CD4-positive, alpha-beta T cell treated with Interferon alpha-2 for 1 hour (primary cell): ENCODE results near the gene WDFY3.
A peak's percentile ranks its signal among the peaks of the same experiment; 100 is the strongest.

Experiments used
- DNase-seq, 2 donors: peaks; one replicate each; pipeline ENCODE4 v3.0.0-alpha.2; 2020 to 2022

Gene WDFY3

GRCh38 chr4:84790769-84791565, 175.5 kb downstream of the WDFY3 start:
- DNase-seq, result no peak

DNA sequence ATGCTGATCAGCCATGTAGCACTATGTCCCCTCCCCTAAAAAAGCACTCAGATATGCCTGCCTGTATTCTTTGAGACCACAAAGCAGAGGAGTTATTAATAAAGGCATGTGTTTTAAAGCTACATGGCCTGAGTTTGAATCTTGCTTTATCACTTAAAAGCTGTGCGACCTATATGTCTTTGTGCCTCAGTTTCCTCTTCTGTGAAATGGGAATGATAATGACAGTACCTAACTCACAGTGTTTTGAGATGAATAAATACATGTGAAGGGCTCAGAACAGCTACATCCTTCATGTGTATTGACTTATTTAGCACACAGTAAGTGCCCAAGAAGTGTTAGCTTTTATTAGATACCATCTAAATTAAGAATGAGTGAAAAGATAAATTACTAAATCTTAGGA, 180.0 kb downstream of the WDFY3 start:
- no peak for DNase-seq

- DNase-seq, result no peak
Measured at GRCh38 chr4:84782517-84782916, 184.0 kb downstream of the WDFY3 start.

- no peak for DNase-seq
Measured at GRCh38 chr4:84780719-84781118, 185.8 kb downstream of the WDFY3 start.

DNA sequence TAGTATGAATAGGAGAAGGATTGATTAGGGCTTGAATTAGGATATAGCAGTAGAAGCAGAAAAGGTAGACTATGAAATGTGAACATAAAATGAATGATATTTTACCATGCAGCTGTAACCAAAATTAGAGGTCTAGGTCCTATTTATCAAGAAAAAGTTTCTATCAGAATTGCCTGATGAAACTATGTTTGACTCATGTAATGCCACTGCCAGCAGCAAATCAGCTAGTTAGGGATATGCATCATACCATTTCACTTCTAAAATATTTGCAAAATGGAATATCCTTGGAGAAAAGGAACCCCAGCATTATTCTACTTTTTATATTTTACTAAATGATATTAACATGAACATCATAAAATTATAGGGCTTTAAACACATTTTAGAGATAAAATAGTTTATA, 188.4 kb downstream of the WDFY3 start:
- DNase-seq, result no peak

- DNase-seq, result no peak
Measured at GRCh38 chr4:84767168-84767567, 199.3 kb downstream of the WDFY3 start.

DNA sequence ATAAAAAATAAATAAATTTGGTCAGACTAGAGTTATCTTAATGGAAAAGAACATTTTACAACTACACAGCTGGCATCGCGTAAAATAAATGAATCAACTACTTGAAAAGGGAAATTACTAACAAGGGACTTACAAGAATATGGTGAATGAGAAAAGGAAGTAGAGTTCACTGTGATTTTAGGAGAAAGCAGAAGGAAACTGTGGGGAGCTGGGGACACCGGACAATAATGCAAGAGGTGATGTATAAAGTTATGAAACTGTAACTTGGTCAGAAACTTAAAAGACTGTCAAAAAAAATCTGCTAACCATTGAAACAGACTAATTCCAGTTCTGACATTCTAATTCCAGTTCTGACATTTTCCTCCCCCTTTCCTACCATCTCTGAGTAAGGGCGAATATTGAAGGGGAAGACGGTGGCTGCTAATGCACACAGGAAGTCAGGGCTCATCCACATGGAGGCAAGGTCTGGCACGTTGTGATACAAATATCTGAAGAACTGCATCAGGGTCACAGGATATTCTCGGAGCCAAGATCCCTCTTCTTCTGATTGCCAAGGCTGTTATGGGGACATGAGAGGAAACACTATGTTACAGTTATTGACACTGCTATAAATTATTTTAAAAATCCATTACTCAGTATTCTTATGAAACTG, 213.0 kb downstream of the WDFY3 start:
- peak; percentile 1 to 24 for DNase-seq

DNA sequence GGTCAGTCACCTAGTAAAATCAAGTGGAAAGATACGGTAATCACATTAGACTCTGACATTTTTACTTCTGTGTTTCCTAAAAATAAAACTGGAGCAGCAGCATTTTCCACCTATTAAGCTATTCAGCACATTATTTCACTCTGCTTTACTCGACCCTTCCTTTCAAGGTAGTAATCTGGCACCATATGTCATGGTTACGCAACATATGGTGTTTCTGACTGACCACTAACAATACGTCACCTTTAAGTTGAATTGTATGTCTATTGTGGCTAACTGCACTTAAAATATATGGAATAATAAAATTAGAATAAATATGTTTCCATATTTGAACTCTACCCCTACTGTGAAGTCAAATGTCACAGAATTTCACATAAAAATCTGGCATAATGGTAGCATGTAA, 214.8 kb downstream of the WDFY3 start:
- DNase-seq, result no peak

- DNase-seq, result no peak
Measured at GRCh38 chr4:84750960-84751283, 215.6 kb downstream of the WDFY3 start.

- DNase-seq, result peak in 1 of 2 donors; percentile 2
Measured at GRCh38 chr4:84750260-84750959, 216.1 kb downstream of the WDFY3 start.

- no peak for DNase-seq
Measured at GRCh38 chr4:84740057-84740456, 226.4 kb downstream of the WDFY3 start.

DNA sequence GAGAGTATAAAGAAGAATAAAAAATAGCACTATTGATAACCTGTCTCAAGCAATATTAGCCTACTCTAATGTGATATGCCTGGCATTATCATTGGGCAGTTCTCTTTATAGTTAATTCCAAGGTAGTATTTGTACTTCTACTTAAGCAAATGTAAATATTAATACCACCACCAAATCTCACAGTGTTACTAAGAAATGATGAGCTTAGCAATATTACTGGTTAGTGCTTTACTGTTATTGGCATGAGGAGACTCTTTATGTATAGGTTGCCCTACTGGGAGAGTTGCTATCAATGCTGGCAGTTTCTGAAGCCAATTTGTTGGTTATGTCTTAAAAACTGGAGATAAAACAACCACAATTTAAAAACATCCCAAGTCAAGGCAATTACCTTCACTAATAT, 227.9 kb downstream of the WDFY3 start:
- no peak for DNase-seq

GRCh38 chr4:84737656-84738055, 228.8 kb downstream of the WDFY3 start:
- no peak for DNase-seq

- no peak for DNase-seq
Measured at GRCh38 chr4:84734037-84734436, 232.5 kb downstream of the WDFY3 start.

DNA sequence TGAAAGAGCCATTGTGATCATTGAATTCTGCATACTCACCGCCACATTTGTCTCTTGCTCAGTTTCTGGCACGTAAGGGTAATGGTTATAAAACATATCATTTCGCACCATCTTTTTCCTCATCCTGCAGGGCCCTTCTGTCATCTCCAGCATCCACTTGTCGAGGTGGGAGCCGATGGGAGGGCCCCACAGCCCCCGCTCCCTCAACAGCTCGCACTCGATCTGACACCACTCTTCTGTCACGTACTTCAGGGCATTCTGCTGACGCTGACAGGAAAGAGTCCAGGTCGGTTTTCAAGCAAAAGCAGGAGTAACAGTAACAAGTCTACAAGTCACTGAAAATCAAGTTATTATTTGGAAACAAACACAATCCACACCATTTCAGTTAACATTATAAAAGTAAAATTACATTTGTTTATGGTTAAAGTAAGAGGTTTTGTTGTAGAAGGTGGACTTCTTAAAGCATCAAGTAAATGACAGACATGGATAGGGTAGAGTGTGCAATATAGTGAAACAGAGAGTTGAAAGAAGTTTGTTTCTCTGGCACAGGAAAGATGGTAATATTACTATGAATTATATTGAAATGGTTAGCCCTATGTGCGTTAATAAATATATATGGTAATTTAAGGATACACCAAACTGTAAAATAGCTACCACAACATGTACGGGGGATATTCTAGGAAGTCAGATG, 233.0 kb downstream of the WDFY3 start:
- DNase-seq, result no peak

- DNase-seq, result no peak
Measured at GRCh38 chr4:84730375-84730774, 236.1 kb downstream of the WDFY3 start.

DNA sequence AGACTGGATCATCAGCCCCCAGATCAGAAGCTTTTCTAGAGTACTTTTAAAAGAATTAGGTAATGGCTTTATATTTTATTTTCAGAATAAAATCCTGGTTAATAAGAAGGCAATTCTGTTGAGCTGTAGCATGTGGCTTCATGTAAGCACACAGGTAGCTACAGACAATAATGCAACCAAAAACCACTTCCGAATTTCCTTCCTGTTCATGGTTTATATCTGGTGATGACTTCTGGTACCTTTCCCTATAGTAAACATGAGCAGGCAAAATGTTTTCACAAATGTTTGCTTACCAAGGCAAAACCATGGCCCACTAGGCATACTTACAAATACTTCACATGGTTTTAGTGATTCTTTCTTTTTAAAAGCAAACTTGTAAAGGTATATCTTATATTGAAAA, 239.0 kb downstream of the WDFY3 start:
- DNase-seq, result no peak

- DNase-seq, result no peak
Measured at GRCh38 chr4:84726356-84726755, 240.1 kb downstream of the WDFY3 start.

- DNase-seq, result no peak
Measured at GRCh38 chr4:84722720-84723119, 243.8 kb downstream of the WDFY3 start.

DNA sequence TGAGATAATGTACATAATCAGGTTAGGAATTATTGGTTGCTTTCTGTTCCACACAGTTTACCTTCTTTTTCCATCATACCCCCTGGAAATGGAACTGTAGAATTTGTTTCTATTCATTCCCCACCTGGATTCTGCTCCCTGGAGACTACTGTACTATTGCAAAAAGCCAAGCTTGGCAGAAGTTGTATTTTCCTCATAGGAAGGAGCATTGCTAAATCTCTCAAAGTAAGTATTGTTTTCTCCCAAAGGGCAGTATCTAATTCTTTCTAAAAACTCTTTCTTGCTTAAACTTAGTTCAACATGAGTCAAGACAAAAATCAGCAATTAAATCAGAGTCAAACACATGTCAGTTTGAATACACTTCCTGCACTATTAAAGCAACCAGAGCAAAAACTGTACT, 247.4 kb downstream of the WDFY3 start:
- no peak for DNase-seq

GRCh38 chr4:84718699-84719098, 247.8 kb downstream of the WDFY3 start:
- no peak for DNase-seq

DNA sequence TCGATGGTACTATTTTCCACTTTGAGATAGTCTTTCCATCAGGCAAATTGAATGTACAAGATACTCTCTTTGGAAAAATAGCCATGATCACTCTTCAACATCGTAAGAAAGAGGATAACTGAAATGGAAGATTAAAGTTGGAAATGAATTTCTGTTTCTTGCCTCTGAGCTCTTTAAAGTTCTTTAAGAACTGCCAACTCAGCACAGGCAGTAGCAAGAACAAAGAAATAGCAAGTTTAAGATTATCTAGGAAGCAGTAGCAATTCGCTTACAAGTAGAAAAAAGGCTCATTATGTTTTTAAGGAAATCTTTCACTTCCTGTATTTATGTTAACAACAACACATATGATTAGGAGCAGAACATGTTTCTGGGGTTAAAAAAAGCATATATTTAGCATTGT, 255.9 kb downstream of the WDFY3 start:
- DNase-seq, result no peak

GRCh38 chr4:84708406-84709135, 257.9 kb downstream of the WDFY3 start:
- DNase-seq, result no peak
